HG03442 (cell line): ENCODE results near the gene CACNA1G.

Source experiments
- ATAC-seq: cut with Tn5 transposase; IDR thresholded peaks from one replicate; pipeline ENCODE4 v1.9.1; 2021; ENCODE audit warnings: mild to moderate bottlenecking, moderate library complexity; ENCODE audit not compliant: unreplicated experiment

The CACNA1G gene

DNA sequence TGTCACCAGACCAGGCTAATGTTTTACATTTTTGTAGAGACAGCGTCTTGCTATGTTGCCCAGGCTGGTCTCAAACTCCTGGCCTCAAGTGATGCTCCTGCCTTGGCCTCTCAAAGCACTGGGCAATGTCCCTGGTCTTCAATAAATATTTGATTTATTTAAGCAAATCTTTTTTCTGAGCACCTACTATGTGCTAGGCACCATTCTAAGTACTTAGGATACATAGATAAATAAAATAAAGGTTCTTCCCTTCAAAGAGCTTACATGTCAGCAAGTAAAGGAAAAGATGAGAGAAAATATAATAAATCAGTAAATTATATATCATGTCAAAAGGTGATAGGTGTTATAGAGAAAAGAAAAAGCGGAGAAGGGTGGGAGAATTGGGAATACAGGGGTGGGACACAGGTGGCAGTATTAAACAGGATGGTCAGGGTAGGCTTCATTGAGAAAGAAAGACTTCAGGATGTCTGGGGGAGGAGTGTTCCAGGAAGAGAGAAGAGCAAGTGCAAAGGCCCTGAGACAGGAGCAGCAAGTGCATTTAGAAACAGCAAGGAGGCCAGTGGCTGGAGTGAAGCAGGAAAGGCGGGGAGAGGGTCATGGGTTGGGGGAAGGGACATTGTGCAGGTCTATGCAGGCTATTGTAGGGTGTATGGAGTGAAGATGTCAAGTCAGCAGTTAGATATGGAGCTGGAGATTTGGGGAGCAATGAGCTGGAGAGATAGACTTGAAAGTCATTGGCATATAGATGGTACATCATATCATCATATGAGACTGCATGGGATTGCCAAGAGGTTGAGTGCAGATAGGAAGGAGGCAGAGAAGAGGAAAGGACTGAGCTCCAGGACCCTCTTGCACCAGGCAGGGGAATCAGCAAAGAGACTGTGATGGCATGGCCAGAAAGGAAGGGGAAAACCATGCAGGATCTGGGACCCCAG, 85.5 kb downstream of the CACNA1G start:
- ATAC-seq: no peak

DNA sequence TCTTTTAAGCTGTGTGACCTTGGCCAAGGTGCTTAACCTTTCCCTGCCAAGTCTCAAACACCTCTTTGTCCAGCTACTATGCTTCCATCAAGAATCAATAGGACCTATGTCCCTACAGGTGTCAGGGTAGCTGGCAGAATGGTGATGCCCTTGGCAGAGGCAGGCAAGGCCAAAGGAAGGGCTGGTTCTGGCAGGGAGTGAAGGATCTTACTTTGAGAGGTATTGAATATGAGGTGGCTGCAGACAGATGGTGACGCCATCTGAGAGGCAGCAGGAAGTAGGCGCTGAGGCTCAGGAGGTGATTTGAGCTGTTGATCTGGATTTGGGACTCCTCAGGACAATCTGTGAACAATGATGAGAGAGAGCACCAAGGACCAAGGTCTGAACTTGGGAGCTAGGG, 86.7 kb downstream of the CACNA1G start:
- ATAC-seq: no peak

DNA sequence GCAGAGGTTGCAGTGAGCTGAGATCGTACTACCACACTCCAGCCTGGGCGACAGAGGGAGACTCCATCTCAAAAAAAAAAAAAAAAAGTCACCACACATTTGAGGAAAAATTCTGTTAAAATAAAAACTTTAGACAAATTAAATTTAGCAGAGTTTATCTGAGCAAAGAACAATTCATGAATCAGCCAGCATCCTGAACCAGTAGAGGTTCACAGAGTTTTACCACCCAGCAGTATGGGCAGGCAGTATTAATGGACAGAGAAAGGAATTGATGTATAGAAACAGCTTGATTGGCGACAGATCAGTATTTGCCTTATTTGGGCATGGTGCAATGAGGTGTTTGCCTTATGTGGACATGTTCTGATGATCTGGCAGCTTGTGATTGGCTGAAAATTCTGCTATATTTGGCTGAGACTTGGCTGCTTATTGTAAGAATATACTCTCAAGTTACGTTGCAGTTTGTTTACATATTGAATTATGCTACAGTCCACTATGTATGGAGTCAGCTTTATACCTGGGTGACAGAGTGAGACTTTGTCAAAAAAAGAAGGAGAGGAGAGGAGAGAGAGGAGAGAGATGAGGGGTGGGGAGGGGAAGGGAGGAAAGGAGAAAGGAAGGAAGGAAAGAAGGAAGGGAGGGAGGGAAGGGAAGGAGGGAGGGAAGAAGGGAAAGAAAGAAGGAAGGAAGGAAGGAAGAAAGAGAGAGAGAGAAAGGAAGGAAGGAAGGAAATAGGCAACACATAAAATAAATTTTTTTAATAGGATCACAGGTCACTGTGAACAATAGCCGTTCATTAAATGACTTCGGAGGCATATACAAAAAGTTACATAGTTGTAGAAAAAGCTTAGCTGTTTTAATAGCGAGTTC, 88.8 kb downstream of the CACNA1G start:
- ATAC-seq: no peak

DNA sequence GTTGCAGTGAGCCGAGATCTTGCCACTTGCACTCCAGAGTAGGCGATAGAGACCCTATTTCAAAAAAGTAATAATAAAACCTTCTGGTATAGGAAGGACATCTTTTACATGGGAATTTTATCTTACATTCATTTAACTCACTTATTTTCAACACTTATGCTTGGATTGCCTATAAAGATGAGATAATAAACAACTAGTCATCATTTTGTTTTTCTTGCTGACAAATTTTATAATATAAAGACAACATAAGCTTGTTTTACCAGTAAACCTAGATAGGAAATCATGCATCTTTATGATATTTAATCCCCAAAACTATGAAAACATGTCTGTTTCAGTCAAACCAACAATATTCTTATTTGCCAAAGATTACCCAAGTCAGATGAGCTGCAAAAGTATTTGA, 91.1 kb downstream of the CACNA1G start:
- ATAC-seq: no peak

DNA sequence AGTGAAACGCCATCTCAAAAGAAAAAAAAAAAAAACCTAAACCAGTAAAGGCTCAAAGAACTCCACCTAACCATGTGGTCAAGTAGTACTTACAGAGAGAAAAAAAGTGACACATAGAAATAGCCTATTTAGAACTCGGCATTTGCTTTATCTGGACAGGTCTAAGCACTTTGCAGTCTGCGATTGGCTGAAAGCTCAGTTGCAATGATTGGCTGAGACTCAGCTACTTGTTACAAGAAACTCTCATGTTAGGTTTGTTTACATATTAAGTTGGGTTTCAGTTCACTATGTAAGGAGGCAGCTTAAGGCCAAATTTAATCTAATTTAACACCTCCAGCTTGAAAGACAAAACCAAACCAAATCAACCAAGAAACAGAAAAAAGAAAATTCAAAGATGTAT, 93.2 kb downstream of the CACNA1G start:
- no peak for ATAC-seq

DNA sequence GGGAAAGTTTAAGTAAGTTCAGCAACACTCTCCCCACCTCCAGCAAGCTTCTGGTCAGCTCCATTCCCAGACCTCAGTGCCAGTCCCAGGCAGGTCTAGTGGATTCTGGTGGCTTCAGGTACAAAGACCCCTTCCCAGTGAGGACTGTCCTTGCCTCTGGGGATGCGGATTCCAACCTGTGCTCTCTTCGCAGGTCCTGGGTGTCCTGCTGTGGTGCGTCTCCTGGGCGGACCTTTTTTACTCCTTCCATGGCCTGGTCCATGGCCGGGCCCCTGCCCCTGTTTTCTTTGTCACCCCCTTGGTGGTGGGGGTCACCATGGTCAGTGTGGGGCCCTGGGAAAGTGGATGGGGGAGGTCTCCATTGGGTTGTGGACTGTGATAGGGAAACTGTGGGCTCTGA, 96.0 kb downstream of the CACNA1G start:
- no peak for ATAC-seq

DNA sequence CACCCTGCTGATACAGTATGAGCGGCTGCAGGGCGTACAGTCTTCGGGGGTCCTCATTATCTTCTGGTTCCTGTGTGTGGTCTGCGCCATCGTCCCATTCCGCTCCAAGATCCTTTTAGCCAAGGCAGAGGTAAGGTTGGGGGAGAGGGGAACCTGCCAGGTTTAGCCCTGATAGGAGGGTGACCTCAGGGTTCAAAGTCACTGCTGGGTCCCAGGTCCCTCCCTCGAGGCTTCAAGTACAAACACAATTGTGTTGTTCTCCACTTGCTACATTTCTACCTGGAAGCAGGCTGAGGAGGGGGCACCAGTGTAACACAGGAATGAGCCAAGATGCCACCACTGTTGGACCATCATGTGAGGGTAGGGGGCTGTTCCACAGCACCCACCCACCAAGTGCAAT, 96.5 kb downstream of the CACNA1G start:
- no peak for ATAC-seq

DNA sequence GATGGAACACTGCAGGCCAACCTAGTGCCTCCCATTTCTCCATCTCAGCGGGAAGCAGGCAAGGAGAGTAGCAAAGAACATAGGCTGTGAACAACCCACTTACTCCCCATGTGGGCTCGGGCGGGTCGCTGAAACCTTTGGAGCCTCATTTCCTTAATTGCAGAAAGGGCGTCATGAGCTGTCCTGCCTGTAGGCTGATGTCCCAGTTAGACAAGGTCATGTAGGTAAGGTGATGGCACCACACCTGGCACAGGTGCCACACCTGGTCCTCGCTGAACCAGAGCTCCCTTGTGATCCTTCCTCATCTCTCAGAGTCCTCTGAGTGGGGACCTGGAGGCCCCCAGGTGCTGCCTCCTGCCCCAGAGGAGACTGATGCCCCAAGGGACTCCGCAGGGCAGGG, 97.1 kb downstream of the CACNA1G start:
- no peak for ATAC-seq

DNA sequence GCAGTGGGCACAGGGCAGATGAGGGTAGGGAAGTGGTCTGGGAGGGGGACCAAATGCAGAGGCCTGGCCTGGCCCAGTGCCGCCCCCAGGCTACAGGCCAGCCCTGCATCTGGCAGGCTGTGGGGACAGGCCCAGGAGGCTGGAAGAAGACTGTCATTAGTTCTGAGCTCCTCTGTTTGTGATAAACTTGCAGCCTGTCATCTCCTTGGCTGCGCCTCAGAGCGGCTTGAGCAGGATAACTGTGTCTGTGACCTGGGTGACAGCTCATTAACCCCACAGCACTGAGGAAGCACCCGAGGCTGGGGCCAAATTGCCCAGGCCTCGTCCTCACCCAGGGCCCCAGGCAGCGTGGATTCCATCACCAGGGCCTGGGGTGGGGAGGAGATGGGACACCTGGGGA, 98.1 kb downstream of the CACNA1G start:
- ATAC-seq: no peak

DNA sequence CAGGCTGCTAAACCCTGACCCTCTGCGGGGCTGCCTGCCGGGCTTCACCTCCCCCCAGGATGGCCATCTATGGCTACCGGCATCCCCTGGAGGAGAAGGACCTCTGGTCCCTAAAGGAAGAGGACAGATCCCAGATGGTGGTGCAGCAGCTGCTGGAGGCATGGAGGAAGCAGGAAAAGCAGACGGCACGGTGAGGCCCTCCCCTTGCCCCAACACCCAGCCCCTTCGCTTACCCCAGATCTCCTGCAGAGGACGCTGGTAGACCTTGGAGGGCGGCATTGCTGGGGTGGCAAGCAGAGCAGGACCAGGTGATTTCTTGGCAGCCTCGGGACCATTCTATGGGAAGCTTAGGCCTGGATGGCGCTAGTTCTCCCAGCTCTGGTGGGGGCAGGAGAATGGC, 98.7 kb downstream of the CACNA1G start:
- no peak for ATAC-seq

DNA sequence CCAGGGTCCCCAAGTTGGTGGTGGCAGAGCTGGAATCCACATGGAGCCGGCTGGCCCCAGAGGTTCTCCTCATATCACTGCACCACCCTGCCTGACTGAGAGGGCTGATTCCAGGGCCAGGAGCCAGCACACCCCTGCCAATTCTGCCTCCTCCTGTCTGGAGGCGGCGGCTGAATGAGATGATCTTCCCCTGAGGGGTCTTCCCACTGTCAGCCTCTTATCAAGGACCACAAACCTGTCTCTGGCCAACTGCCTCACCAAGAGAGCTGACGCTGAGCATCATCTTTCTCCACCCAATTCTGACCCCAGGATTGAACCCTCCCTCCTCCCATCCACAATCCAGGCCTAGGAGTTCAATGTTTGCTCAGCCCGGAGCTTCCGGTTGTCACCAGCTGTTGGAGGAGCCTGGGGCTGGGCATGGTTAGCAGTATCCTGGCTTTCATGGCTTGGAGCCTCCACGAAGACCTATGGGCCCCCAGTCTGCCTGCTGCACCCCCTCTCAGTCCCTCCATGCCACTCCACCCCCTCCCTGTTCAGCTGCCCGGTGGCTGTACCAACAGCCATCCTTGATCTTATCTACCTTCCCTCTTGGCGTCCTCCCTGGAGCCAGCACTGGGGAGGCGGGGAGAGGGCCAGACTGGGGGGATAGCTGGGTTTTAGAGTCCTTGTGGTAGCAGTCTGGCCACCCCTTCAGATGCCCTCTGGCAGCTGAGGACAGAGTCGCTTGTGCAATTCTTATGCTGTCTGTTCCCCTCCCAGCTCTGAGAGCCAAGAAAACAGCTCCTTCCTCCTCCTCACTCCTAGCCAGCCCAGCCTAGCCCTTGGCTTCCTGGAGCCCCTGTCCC, 99.7 kb downstream of the CACNA1G start:
- ATAC-seq: no peak

DNA sequence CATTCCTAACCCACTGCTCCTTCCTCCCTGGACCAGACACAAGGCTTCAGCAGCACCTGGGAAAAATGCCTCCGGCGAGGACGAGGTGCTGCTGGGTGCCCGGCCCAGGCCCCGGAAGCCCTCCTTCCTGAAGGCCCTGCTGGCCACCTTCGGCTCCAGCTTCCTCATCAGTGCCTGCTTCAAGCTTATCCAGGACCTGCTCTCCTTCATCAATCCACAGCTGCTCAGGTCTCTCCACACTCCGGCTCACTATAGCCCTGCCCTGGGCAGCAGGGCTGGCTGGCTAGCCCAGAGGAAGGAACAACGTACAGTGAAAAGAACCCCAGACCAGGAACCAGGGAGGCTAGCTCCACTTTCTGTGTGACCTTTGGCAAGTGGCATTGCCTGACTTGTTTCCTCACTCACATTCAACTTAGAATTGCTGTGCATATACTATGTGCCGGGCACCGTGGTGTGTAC, 100.4 kb downstream of the CACNA1G start:
- no peak for ATAC-seq

DNA sequence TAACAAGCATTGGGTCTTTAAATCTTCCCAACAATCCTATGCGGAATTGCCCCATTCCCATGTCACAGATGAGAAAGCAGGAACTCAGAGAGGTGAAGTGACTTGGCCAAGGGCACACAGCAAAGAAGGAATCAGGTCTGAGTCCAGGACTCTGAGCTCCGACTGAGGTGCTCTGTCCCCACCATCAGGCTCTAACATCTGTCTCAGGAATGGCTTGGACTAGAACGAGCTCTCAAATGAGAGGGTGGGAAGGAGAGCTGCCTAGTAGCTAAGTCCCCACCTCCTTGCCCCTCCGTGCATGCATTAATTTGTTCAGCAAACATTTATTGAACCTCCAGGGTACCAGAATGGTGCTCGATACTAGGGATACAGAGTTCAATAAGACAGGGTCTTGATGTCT, 100.8 kb downstream of the CACNA1G start:
- ATAC-seq: no peak

DNA sequence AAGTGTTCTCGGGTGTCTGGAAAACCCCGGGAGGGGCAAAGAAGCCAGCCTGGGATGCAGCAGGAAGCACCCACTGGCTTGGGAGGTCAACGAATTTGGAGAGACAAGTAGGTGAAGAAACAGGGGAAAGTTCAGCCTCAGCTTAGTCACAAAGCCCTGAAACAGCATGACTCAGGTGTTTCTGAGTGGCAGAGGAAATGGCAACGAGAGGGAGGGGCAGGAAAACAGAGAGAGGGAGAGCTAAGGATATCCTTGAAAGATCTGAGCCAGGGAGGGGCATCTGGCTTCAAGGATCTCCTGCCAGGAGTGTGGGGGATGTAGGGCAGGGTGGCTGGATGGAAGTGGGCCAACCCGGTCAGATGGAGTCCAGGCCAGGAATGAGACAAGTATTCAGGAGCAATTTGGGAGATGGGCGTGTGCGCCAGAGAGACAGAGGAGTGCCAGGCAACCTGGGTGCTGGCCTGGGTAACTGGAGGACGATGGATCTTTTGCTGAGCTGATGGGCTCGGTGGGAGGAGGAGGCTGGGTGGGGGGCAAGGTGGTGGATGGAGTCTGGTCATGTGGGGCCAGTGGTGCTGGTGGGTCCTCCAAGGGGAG, 101.4 kb downstream of the CACNA1G start:
- no peak for ATAC-seq

DNA sequence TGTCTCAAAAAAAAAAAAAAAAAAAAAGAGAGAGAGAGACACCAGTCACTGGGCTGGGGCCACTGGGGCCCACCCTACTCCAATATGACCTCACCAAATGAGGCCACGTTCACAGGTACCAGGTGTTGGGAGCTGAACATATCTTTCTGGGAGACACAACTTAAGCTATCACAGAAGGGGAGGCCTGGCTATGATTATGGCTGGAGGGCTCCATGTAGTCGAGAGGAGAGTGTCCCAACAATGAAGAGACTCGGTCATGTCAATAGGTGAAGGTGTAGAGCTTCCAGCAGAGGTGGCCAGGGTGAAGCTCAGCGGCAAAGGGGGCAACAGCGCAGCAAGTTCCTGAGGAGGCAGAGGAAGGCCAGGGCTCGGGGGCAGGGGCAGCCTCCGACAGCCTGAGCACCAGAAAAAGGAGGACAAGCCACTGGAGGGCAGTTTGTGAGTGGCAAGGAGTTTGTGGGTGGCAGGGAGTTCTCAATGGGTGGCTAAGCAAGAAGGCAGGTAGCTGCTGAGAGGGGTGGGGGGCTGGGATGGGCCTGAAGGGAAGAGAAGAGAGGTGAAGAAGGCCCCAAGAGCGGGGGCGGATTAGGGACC, 102.2 kb downstream of the CACNA1G start:
- ATAC-seq: no peak

DNA sequence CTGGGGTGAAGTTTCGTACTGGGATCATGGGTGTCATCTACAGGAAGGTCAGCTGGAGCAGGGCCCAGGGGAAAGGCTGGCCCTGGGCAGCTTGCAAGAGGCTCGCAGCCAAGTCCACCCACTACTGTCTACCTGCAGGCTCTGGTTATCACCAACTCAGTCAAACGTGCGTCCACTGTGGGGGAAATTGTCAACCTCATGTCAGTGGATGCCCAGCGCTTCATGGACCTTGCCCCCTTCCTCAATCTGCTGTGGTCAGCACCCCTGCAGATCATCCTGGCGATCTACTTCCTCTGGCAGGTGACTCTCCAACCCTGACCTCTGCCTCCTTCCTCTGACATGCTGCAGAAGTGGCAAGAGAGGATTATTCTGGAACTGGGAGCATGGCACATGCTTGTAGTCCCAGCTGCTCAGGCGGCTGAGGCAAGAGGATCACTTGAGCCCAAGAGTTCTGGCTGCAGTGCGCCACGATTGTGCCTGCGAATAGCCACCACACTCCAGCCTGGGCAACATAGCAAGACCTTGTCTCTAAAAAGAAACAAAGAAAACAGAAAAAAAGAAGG, 103.4 kb downstream of the CACNA1G start:
- ATAC-seq: no peak

DNA sequence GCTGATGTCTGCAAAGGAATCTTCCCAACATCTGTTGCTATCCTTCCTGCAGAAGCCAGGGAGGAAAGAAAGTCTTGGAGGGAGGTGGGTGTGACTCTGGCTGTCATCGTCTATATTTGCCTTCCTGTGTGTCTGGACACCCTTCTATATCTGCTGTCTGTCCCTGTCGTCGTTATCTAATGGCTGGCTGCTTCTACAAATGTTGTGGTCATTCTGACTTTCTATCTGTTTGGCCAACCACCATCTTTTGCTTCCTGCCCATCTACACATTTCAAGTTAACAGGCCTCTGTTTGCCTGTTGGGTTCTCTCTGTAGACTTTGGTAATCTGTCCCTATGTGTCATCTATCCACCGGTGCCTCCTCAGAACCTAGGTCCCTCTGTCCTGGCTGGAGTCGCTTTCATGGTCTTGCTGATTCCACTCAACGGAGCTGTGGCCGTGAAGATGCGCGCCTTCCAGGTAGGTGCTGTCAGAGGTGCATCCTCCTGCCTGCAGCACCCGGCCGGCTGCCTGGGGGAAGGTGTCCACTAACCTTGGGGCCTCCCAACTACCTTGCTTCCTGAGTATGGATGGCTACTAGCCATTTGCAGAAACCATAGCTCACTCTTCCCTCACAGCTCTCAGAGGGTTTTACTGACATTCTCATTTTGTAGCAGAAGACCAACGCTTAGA, 104.4 kb downstream of the CACNA1G start:
- no peak for ATAC-seq

DNA sequence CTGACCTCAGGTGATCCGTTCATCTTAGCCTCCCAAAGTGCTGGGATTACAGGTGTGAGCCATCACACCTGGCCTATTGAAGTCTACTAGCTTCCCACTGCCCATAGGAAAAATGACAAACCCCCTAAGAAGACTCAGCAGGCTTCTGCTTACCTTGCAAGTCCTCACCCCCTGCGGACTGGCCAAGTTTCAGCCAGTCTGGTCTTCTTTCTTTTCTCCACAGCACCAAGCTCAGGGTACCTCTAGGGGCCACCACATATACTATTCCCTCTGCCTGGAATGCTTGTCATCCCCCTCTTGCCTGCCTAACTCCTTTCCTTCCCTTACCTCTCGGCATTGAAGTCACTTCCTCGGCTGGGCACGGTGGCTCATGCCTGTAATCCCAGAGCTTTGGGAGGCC, 105.3 kb downstream of the CACNA1G start:
- ATAC-seq: no peak

DNA sequence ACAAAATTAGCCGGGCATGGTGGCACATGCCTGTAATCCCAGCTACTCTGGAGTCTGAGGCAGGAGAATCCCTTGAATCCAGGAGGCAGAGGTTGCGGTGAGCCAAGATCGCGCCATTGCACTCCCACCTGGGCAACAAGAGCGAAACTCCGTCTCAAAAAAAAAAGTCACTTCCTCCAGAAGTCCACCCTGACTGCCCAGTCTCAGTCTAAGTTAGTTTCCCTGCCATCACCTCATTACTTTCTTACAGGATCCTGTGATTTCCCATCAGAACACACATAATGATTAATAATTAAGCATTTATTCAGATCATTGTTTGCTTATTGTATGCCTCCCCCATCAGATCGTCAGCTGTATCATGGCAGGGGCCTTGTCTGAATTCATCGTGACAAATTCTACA, 105.8 kb downstream of the CACNA1G start:
- ATAC-seq: no peak
